Measurements from ENCODE around the gene SNRNP35.

Gene SNRNP35

DNA sequence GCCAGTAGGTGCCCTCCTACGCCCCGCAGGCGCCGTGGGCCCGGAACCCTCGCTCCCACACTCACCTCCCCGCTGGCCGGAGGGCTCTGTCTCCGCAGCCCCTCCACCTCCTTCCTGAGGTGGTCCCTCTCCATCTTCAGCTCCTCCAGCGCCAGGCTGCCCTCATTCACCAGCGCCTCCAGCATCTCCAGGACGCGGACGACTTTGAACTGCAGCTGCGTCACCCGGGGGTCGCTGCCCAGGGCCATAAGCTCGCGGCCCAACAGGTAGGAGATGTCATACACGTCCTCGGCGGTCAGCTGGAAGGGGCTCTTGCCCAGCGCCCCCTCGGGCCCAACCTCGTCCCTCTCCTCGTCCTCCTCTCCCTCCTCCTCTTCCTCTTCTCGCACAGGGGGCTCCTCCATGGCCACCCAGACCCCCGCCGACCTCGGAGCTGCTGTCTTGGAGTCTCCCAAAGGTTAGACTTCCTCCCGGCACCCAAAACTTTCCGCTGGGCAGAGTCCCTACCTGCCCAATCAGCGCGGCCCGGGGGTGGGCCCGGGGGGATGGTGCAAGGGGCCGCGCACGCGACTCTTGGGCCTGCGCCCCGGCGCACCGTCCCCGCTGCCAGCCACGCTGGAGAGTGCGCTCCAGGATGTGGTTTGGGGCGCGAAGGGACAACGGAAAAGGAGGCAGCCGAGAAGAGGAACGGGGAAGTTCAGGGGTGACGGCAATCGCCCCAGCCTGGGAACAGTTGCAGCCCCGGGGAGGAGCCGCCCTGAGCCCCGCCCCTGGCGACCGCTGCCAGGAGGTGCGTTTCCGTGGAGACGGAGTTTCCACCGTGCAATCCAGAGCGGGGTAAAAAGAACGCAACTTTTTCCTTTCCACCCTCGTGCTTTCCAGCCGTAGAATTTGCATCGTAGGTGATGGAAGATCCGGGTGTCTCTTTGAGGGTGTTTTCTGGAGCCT, 21.6 kb upstream of the SNRNP35 start, which contains the start of gene RILPL2:
Gene RILPL2, minus strand, starts transcription at position 668 of the 948 bp plus-strand sequence. Its CDS starts 264 bp downstream, at position 404.
- TF ChIP-seq, protein P1, sequence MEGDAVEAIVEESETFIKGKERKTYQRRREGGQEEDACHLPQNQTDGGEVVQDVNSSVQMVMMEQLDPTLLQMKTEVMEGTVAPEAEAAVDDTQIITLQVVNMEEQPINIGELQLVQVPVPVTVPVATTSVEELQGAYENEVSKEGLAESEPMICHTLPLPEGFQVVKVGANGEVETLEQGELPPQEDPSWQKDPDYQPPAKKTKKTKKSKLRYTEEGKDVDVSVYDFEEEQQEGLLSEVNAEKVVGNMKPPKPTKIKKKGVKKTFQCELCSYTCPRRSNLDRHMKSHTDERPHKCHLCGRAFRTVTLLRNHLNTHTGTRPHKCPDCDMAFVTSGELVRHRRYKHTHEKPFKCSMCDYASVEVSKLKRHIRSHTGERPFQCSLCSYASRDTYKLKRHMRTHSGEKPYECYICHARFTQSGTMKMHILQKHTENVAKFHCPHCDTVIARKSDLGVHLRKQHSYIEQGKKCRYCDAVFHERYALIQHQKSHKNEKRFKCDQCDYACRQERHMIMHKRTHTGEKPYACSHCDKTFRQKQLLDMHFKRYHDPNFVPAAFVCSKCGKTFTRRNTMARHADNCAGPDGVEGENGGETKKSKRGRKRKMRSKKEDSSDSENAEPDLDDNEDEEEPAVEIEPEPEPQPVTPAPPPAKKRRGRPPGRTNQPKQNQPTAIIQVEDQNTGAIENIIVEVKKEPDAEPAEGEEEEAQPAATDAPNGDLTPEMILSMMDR (IDR thresholded peaks at IDR 0.05) = no peak

DNA sequence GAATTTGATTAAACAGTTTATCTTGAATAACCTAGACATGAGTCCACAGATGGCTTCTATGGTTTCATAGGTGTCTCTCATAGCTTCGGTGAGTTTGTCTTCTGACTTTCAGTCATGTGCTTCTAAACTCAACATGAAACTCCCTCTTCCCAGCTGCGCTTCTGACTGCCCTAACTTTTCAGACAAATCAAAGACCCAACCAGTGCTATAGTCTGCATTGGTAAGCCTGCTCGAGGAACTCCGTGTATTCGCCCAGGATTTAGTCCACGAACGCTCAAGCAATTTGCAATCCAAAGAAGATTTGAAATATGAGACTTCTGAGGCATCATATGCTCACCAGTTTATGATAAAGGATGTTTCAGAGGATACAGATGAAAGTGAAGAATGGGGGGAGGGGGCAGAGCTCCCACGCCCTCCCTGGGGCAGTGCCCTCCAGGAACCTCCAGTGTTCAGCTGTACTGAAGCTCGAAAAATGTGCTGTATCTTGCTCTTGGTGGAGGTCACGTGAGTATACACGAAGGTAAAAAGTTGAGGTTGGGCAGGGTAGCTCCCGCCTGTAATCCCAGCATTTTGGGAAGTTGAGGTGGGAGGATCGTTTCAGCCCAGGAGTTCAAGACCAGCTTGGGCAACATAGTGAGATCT, 16.3 kb upstream of the SNRNP35 start:
- TF ChIP-seq, protein P1 (IDR thresholded peaks at IDR 0.05) = no peak

DNA sequence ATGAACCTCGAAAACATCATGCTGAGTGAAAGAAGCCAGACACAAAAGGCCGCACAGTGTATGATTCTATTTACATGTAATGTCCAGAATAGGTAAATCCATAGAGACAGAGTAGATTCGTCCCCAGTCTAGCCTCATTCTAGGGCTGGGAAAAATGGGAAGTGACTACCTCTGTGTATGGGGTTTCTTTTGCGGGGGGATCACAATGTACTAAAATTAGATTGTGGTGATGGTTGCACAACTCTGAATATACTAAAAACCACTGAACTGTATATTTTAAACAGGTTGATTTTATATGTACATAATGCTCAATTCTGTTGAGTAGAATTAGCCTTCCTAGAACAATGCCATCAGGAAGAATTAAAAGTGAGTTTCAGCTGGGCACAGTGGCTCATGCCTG, 15.2 kb upstream of the SNRNP35 start:
- TF ChIP-seq, protein P1 (IDR thresholded peaks at IDR 0.05) = no peak

DNA sequence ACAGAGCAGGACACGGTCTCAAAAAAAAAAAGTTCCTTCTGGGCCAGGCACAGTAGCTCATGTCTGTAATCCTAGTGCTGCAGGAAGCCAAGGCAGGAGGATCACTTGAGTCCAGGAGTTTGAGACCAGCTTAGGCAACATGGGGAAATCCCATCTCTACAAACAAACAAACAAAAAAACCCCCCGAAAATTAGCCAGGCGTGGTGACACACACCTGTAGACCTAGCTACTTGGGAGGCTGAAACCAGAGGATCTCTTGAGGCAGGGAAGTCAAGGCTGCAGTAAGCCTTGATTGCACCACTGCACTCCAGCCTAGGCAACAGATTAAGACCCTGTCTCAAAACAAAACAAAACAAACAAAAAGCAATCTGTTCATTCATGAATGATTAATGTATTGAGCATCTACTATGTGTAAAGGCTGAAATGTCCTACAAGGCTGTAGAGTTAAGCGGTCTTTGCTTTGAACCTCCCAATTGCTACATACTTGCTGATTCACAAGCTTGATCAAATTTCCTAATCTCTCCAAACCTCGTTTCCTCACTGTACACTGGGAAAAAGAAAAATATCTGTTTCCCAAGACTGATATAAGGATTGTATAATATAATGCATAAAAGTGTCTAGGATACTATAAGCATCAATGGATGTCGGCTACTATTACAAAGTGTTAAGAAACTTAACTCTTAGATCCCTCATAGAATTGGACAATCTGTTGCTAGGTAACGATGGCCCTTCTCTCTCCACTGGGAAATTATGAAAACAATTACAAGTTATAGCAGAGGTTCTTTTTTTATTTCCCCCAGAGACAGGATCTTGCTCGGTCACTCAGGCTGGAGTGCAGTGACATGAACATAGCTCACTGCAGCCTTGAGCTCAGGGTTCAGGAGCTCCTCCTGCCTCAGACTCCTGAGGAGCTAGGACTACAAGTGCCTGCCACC, 13.6 kb upstream of the SNRNP35 start:
- TF ChIP-seq, protein P1 (IDR thresholded peaks at IDR 0.05) = no peak

DNA sequence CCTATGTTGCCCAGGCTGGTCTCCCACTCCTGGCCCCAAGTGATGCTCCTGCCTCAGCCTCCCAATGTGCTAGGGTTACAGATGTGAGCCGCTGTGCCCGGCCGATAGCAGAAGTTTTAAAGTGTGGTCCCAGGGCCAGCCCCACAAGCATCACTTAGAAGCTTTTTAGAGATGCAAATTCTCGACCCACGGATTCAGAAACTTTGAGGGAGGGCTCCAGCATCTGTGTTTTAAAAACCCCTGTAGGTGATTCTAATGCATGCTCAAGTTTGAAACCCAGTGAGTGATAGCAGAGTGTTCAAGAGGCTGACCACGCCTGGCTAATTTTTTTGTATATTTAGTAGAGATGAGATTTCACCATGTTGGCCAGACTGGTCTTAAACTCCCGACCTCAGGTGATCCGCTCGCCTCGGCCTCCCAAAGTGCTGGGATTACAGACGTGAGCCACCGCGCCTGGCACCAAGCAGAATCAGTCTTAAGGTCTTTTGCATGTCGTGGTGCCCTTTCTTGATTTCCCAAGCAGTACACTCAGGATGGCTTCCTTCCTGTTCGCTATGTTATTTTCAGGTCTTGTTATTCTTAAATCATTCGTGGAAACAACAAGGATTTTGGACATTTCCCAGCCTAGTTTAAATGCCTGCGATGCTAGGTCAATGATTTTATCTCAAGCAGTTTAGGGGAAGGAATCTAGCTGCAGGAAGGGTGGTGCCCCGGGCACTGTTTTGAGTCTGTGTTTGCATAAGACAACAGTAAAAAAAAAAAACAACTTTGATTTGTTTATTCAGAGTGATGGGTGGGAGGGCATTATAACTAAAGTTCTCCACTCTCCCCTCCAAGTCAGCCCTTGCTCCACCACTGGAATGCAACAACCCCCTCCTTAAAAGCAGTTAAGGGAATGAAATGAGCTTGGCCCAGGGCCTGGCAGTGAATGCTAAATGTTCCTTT, 12.3 kb upstream of the SNRNP35 start:
- TF ChIP-seq, protein P1 (IDR thresholded peaks at IDR 0.05) = no peak

DNA sequence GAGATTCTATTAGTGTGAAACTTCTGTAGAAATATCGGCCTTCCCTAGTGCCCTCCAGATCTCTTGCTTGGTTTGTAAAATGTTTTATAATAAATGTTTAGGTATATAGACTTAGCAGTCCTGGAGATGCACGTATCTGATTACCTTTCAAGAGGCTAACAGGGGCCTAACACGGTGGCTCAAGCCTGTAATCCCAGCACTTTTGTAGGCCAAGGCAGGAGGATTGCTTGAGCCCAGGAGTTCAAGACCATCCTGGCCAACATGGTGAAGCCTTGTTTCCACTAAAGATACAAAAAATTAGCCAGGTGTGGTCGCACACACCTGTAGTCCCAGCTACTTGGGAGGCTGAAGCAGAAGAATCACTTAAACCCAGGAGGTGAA, 11.6 kb upstream of the SNRNP35 start:
- TF ChIP-seq, protein P1 (IDR thresholded peaks at IDR 0.05) = no peak

Measured in LNCAP (cell line).